ENCODE measurements around the gene MUC12.
"Not testable (repeated sequence)": the region's sequence is repeated elsewhere in the genome, so short reads cannot be mapped to it uniquely, and the experiment has no call there.

MUC12 gene

GRCh38 chr7:100998530-100998929 lies 29.2 kb downstream of the MUC12 start:
- not testable (repeated sequence) for DNase-seq

DNA sequence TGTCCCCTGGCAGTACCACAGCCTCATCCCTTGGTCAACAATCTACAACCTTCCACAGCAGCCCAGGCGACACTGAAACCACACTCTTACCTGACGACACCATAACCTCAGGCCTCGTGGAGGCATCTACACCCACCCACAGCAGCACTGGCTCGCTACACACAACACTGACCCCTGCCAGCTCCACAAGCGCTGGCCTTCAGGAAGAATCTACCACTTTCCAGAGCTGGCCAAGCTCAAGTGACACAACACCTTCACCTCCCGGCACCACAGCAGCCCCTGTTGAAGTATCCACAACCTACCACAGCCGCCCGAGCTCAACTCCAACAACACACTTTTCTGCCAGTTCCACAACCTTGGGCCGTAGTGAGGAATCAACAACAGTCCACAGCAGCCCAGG lies 30.0 kb downstream of the MUC12 start:
- DNase-seq = not testable (repeated sequence)

DNA sequence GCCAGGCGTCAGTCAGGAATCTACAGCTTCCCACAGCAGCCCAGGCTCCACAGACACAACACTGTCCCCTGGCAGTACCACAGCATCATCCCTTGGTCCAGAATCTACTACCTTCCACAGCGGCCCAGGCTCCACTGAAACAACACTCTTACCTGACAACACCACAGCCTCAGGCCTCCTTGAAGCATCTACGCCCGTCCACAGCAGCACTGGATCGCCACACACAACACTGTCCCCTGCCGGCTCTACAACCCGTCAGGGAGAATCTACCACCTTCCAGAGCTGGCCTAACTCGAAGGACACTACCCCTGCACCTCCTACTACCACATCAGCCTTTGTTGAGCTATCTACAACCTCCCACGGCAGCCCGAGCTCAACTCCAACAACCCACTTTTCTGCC lies 30.7 kb downstream of the MUC12 start:
- not testable (repeated sequence) for DNase-seq

- not testable (repeated sequence) for DNase-seq
Measured at GRCh38 chr7:101002333-101002732, 33.0 kb downstream of the MUC12 start.

DNA sequence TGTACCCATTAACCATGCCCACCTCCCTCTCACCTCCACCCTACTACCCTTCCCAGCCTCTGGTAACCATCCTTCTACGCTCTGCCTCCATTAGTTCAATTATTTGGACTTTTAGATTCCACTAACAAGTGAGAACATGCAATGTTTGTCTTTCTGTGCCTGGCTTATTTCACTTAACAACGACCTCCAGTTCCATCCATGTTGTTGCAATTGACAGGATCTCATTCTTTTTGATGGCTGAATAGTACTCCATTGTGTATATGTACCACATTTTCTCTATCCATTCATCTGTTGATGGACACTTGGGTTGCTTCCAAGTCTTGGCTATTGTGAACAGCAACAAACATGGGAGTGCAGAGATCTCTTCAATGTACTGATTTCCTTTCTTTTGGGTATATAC lies 38.0 kb downstream of the MUC12 start:
- not testable (repeated sequence) for DNase-seq

DNA sequence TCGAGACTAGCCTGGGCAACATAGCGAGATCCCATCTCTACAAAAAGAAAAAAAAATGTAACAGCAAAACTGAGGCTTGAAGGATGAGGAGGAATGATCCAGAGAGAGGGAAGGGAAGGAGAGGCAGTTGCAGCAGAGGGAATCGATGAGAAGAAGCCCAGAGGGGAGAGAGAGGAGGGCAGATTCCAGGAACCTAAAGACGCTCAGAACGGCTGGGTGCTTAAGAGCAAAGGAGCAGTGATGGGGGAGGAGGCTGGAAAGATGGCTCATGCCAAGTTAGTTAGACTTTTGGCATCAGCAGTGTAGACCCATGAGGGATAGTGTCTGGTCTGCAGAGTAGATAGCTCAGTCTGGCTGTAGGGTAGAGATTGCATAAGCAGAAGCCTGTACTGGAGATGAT lies 40.3 kb downstream of the MUC12 start:
- no peak for DNase-seq

- DNase-seq = no peak
Measured at GRCh38 chr7:101012931-101013330, 43.6 kb downstream of the MUC12 start.

DNA sequence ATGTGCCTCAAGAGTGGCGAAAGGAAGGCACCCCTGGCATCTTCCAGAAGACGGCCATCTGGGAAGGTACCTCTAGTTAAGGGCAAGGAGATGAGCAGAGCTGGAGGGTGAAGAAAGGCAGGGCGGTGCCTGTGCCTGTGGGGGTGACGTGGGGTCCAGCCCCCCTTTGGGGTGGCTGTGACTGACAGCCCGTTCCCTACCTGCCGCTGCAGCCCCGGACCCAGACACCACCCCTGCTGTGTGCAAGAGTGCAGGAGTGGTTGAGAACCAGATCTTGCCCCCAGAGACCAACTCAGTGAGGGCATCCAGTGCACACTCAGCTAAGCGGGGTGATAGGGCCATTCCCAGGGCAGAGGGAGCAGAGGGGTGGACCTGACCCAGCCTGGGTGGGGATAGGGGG lies 46.3 kb downstream of the MUC12 start:
- DNase-seq = no peak

GRCh38 chr7:101017064-101017777 lies 47.9 kb downstream of the MUC12 start:
- no peak for DNase-seq

GRCh38 chr7:101018271-101019167 lies 49.2 kb downstream of the MUC12 start:
- DNase-seq = no peak

DNA sequence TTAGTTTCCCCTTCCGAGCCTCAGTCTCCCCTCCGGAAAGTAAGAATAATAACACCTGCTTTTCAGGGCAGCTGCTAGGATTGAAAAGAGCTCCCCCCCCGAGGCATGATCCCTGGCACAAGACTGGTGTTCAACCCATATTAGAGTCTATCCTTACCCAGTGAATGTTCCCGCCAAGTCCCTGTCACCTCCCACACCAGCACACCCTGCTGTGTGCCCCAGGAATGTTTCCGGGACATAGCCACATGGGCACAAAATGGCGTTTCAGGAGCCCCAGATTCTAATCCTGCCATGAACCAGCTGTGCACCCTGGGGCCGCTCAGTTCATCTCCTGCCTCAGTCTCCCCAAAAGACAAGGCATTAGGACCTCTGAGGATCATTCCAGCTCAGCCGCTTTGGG lies 51.1 kb downstream of the MUC12 start:
- DNase-seq = no peak

- no peak for DNase-seq
Measured at GRCh38 chr7:101021703-101022102, 52.3 kb downstream of the MUC12 start.

DNA sequence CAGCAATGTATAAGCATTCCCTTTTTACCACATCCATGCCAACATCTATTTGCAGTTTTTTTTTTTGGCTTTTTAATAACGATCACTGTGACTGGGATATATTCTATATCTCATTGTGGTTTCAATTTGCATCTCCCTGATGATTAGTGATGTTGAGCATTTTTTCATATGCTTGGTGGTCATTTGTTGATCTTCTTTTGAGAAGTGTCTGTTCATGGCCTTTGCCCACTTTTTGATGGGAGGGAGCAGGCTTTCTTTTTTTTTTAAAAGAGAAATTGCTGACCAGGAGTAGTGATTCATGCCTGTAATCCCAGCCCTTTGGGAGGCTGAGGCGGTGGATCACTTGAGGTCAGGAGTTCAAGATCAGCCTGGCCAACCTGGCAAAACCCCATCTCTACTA lies 54.5 kb downstream of the MUC12 start:
- DNase-seq = no peak

DNA sequence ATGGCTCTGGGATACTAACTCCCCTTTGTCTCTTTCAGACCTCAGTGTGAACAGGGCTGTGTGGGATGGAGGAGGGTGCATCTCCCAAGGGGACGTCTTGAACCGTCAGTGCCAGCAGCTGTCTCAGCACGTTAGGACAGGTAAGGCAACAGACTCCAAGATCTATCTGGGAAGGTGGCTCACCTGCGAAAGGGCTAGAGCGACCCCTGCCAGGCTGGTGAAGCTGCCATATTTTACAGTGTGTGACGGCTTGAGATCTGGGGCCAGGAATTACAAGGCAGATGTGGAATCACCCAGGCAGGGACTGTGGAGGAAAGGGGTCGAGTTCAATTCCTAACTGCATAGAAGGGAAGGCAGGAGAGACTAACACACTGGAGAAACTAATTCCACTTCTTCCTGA lies 61.7 kb downstream of the MUC12 start:
- DNase-seq = no peak

DNA sequence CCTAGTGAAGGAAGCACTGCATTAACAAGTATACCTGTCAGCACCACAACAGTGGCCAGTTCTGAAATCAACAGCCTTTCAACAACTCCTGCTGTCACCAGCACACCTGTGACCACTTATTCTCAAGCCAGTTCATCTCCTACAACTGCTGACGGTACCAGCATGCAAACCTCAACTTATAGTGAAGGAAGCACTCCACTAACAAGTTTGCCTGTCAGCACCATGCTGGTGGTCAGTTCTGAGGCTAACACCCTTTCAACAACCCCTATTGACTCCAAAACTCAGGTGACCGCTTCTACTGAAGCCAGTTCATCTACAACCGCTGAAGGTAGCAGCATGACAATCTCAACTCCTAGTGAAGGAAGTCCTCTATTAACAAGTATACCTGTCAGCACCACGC lies 66.6 kb downstream of the MUC12 start:
- no peak for DNase-seq

- DNase-seq = not testable (repeated sequence)
Measured at GRCh38 chr7:101041283-101041682, 71.9 kb downstream of the MUC12 start.

DNA sequence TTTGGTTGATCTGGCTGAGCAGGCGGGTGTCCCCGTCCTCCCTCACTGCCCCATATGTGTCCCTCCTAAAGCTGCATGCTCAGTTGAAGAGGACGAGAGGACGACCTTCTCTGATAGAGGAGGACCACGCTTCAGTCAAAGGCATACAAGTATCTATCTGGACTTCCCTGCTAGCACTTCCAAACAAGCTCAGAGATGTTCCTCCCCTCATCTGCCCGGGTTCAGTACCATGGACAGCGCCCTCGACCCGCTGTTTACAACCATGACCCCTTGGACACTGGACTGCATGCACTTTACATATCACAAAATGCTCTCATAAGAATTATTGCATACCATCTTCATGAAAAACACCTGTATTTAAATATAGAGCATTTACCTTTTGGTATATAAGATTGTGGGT lies 89.0 kb downstream of the MUC12 start:
- no peak for DNase-seq

GRCh38 chr7:101059620-101059942 lies 90.2 kb downstream of the MUC12 start:
- no peak for DNase-seq

DNA sequence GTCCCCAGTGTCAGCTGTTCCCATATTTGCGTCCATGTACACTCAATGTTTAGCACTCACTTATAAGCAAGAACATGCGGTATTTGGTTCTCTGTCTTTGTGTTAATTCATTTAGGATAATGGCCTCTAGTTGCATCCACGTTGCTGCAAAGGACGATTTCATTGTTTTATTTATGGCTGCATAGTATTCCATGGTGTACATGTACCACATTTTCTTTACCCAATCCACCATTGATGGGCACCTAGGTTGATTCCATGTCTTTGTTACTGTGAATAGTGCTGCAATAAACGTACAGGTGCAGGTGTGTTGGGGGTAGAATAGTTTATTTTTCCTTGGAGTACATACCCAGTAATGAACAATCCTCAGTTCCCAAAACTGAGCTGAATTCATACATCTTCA lies 91.6 kb downstream of the MUC12 start:
- DNase-seq = no peak

DNA sequence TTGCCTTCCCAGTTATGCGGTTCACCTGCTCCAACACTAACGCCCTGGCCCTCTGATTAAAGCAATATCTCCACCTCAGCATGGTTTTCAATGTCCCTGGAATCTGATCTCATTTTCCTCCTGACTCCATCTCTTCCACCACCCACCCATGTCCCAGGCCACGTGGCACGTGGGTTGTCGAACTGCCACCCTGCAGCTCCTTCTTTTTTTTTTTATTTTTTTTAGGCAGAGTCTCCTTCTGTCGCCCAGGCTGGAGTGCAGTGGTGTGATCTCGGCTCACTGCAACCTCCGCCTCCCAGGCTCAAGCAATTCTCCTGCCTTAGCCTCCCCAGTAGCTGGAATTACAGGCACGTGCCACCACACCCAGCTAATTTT lies 94.8 kb downstream of the MUC12 start:
- not testable (repeated sequence) for DNase-seq

- not testable (repeated sequence) for DNase-seq
Measured at GRCh38 chr7:101065162-101065561, 95.8 kb downstream of the MUC12 start.

- DNase-seq = peak; percentile 46 to 48
Measured at GRCh38 chr7:101066141-101066832, 96.9 kb downstream of the MUC12 start.

DNA sequence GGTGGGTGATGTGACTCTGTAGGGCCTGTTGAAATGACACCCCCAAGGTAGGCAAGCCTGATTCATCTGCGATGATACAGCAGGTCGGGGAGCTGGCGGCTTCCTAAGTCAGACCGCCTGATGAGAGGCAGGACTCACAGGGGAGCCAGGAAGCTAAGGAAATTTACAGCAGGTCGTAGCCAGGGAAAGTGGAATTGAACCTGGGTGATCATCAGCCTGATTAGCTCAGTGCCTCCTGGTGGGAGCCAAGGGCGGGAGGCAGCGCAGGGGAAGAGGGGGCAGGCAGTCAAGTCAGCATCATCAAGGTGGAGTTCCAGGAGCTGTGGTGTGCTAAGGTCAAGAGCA lies 97.4 kb downstream of the MUC12 start:
- peak in 1 of 2 experiments; percentile 16 for DNase-seq

- DNase-seq = no peak
Measured at GRCh38 chr7:101068401-101068800, 99.0 kb downstream of the MUC12 start.
